Activated CD4-positive, alpha-beta memory T cell treated with anti-CD3 and anti-CD28 coated beads, Interleukin-2, amount 10 ng/mL, durations not matched to agents 7 days and 5 days (primary cell): Measurements from ENCODE around the gene TXLNB. TPM values are rescaled to one million over a fixed set of nuclear protein-coding genes. Genes with fewer than 3 reads are reported as not detected.
"Not testable (repeated sequence)": the region's sequence is repeated elsewhere in the genome, so short reads cannot be mapped to it uniquely, and the experiment has no call there.

ENCODE experiments used
- CTCF ChIA-PET: fragments of 350-600 bp; sonication (Branson Sonifier 250); formaldehyde crosslinking; loops from one replicate; lab custom pipeline; 2021; ENCODE audit warnings: antibody characterized with exemption, inconsistent platforms; lab: Charles Lee
- POLR2A ChIA-PET: fragments of 350-600 bp; sonication (Branson Sonifier 250); formaldehyde crosslinking; loops from one replicate; lab custom pipeline; 2021; ENCODE audit warnings: antibody characterized with exemption; lab: Charles Lee
- DNase-seq: peaks from one replicate; pipeline ENCODE4 v3.0.0-alpha.2; 2020
- H3K27ac Mint-ChIP-seq: one replicate; pipeline ENCODE4 v1.8.0; 2021; ENCODE audit warnings: mild to moderate bottlenecking, mixed read lengths
- H3K27me3 Mint-ChIP-seq: one replicate; pipeline ENCODE4 v1.8.0; 2021; ENCODE audit warnings: mixed read lengths
- H3K36me3 Mint-ChIP-seq: one replicate; pipeline ENCODE4 v1.8.0; 2021; ENCODE audit warnings: low read depth, mixed read lengths
- H3K4me1 Mint-ChIP-seq: one replicate; pipeline ENCODE4 v1.8.0; 2021; ENCODE audit warnings: mixed read lengths
- H3K4me3 Mint-ChIP-seq: one replicate; pipeline ENCODE4 v1.8.0; 2021; ENCODE audit warnings: mild to moderate bottlenecking, mixed read lengths
- H3K9me3 Mint-ChIP-seq: one replicate; pipeline ENCODE4 v1.8.0; 2021; ENCODE audit warnings: mixed read lengths
- total RNA-seq, 2 experiments: library from RNA; stranded (reverse); gene quantifications; one replicate each; pipeline ENCODE4 v1.2.3, GENCODE V29; 2021

The TXLNB gene
- total RNA-seq, 2 experiments from 2014 or later = 0.60 to 0.90 TPM

DNA sequence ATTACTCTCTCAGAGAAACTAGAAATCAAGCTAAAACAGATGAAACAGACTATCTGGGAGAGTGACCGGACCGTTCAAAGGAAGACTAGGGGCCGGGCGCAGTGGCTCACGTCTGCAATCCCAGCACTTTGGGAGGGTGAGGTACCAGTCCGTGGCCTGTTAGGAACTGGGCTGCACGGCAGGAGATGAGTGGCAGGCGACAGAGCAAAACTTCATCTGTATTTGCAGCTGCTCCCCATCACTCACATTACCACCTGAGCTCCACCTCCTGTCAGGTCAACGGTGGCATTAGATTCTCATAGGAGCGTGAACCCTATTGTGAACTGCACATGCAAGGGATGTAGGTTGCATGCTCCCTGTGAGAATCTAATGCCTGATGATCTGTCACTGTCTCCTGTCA lies 5.4 kb downstream of the TXLNB start:
- DNase-seq, H3K36me3 Mint-ChIP-seq, H3K27me3 Mint-ChIP-seq, H3K4me3 Mint-ChIP-seq, H3K27ac Mint-ChIP-seq, H3K9me3 Mint-ChIP-seq, POLR2A ChIA-PET: not testable (repeated sequence)
- CTCF ChIA-PET = interaction anchor here (0.9 kb wide), 1 partner anchor 36 kb away, joined by 4 read pairs; no protein-coding TSS in a partner anchor
- H3K4me1 Mint-ChIP-seq = peaks cover 17% of the 10 kb centered on the region

GRCh38 chr6:139285590-139285989 lies 6.2 kb downstream of the TXLNB start:
- ChIA-PET POLR2A (no interaction called here), CTCF (no interaction called here)
- Mint-ChIP-seq H3K27ac (no peak overlapping the region), H3K4me3 (no peak overlapping the region), H3K27me3 (no peaks in the 10 kb centered on the region), H3K4me1 (peaks cover 16% of the 10 kb centered on the region), H3K36me3 (peaks cover 5% of the 10 kb centered on the region), H3K9me3 (peaks cover 2% of the 10 kb centered on the region)
- no peak for DNase-seq

DNA sequence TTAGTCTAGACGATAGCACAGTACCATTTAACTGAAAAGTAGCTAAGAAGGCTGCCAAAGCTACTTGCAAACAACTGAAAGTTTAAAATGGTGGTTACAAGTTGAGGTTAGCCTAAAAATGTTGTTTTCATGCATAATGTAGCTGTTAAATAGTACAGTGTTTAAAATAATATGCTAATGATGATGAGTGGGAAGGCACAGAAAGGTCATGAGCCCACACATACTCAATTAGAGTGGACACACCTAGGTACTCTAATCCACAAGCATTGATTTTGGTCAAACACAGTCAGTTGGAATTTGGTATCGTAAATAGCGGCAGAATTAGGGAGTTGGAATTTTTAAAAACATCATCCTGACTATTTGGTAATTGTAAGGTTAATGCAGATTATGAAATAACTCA lies 7.0 kb downstream of the TXLNB start:
- H3K27ac Mint-ChIP-seq = no peak overlapping the region
- H3K9me3 Mint-ChIP-seq = peaks cover 2% of the 10 kb centered on the region
- DNase-seq = no peak
- H3K4me3 Mint-ChIP-seq = no peak overlapping the region
- POLR2A ChIA-PET = no interaction called here
- peaks cover 5% of the 10 kb centered on the region for H3K36me3 Mint-ChIP-seq
- CTCF ChIA-PET = no interaction called here
- H3K4me1 Mint-ChIP-seq = peaks cover 17% of the 10 kb centered on the region
- H3K27me3 Mint-ChIP-seq = no peaks in the 10 kb centered on the region

DNA sequence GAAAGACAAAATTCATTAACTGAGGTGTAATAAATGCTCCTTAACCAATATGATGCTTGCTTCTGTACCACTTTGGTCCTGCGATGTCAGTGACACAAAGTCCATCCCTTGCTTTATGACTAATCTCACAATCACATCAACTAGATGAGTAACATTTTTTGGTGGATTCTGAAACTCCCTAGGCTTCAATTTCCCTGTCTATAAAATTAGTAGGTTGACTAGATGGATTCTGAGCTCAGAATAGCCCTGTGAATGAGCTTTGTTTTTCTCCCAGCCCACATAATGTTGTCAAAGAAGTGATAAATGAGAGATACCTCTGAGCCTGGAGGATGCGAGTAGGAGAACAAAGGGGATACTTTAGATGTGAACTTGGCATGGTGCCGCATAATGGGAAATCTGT lies 9.1 kb downstream of the TXLNB start:
- no peaks in the 10 kb centered on the region for H3K27me3 Mint-ChIP-seq
- CTCF ChIA-PET = interaction anchor here (0.7 to 0.9 kb wide), 3 partner anchors 19 to 63 kb away, joined by 3 to 4 read pairs (median 3); no protein-coding TSS in a partner anchor
- no peak overlapping the region for H3K4me3 Mint-ChIP-seq
- DNase-seq = no peak
- POLR2A ChIA-PET = no interaction called here
- peaks cover 6% of the 10 kb centered on the region for H3K36me3 Mint-ChIP-seq
- H3K27ac Mint-ChIP-seq = no peak overlapping the region
- peaks cover 29% of the 10 kb centered on the region for H3K4me1 Mint-ChIP-seq
- peaks cover 2% of the 10 kb centered on the region for H3K9me3 Mint-ChIP-seq

GRCh38 chr6:139278190-139278589 lies 13.6 kb downstream of the TXLNB start:
- H3K36me3 Mint-ChIP-seq = peaks cover 6% of the 10 kb centered on the region
- H3K4me1 Mint-ChIP-seq = peaks cover 30% of the 10 kb centered on the region
- no peak overlapping the region for H3K4me3 Mint-ChIP-seq
- no peak for DNase-seq
- no peak overlapping the region for H3K27ac Mint-ChIP-seq
- ChIA-PET POLR2A (interaction anchor here (0.8 to 0.9 kb wide), 2 partner anchors 15 to 28 kb away, joined by 3 read pairs; no protein-coding TSS in a partner anchor), CTCF (no interaction called here)
- H3K27me3 Mint-ChIP-seq = no peaks in the 10 kb centered on the region
- no peaks in the 10 kb centered on the region for H3K9me3 Mint-ChIP-seq

DNA sequence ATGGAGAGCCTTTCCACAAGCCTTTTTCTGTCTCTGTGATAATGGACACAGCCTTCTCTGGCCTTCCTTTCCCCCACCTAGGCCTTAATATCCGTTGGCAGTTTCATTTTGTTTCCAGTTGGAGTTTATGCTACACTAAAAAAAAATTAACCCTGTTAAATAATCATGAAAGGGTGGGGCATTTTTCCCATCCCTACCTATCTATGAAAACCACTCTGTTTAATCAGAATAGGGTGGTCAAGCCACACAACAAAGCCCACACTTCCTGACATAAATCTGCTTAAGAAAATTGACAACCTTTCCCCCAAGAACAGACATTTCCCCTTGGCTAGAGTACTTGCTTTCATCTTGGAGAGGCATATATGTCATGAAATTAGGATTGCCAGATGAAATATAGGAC lies 14.2 kb downstream of the TXLNB start:
- Mint-ChIP-seq H3K4me1 (peaks cover 27% of the 10 kb centered on the region), H3K27ac (no peak overlapping the region), H3K9me3 (no peaks in the 10 kb centered on the region), H3K27me3 (no peaks in the 10 kb centered on the region), H3K36me3 (peaks cover 3% of the 10 kb centered on the region), H3K4me3 (no peak overlapping the region)
- ChIA-PET CTCF (no interaction called here), POLR2A (no interaction called here)
- no peak for DNase-seq

- Mint-ChIP-seq H3K4me3 (no peak overlapping the region), H3K9me3 (no peaks in the 10 kb centered on the region), H3K27me3 (no peaks in the 10 kb centered on the region), H3K4me1 (peaks cover 26% of the 10 kb centered on the region), H3K27ac (no peak overlapping the region), H3K36me3 (peaks cover 3% of the 10 kb centered on the region)
- CTCF ChIA-PET = no interaction called here
- POLR2A ChIA-PET = no interaction called here
- DNase-seq = no peak
Measured at GRCh38 chr6:139277161-139277560, 14.6 kb downstream of the TXLNB start.

DNA sequence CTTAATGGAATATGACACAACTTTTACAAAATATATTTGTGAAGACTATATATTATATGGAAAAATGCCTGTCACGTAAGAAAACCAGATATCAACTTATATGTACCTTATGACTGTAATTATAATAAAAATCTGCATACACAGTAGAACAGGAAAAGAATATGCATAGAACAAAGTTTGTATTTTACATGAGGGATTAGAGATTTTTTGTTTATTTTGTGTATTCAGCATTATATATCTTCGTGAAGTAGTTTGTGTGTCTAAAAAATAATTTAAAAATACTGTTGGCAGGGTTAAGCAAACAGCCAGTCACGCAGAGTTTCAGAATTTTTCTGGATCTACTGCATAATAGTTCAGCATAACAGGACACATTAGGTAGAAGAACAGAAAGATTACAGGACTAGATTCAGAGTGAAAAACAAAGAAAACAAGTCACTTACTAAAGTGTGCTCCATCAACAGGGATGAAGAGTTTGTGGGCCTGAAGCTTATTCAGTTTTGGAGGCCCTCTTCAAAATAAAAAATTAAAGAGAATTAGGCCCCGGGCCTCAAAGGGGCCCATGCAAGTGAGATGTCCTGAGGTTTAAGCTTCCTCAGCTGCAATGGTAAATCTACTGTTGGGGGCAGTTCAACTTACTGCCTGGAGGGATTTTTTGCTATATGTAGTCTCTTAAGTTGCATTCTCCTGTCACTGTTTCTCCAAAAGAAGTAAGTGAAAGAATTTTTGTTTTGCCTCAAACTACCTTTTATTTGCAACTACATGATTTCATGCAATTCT lies 16.3 kb downstream of the TXLNB start:
- no peaks in the 10 kb centered on the region for H3K9me3 Mint-ChIP-seq
- no peaks in the 10 kb centered on the region for H3K27me3 Mint-ChIP-seq
- no peak overlapping the region for H3K4me3 Mint-ChIP-seq
- no peak overlapping the region for H3K27ac Mint-ChIP-seq
- peaks cover 3% of the 10 kb centered on the region for H3K36me3 Mint-ChIP-seq
- no peak for DNase-seq
- CTCF ChIA-PET = no interaction called here
- peaks cover 20% of the 10 kb centered on the region for H3K4me1 Mint-ChIP-seq
- POLR2A ChIA-PET = no interaction called here

DNA sequence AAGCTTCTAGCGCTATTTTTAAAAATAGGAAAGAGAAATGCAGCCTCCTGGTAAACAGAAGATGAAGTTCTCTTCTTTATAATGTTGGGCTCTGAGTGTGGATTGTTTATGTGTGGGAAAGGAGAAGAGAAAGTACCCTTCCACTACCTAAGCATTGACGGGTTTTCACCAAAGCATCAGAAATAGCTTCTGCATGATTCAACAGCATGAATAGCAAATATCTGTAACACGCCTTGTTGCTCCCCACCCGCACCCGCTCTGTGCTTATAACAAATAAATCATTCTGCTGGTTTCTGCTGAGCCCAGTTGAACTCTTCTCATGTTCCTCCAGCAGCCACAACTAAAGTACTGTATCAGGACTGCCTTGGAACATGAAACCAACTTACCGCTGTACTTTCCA lies 20.7 kb downstream of the TXLNB start:
- H3K4me1 Mint-ChIP-seq = no peaks in the 10 kb centered on the region
- H3K27ac Mint-ChIP-seq = no peak overlapping the region
- H3K36me3 Mint-ChIP-seq = no peaks in the 10 kb centered on the region
- no peaks in the 10 kb centered on the region for H3K27me3 Mint-ChIP-seq
- no peaks in the 10 kb centered on the region for H3K9me3 Mint-ChIP-seq
- no peak overlapping the region for H3K4me3 Mint-ChIP-seq
- ChIA-PET POLR2A (no interaction called here), CTCF (interaction anchor here (0.9 kb wide), 1 partner anchor 20 kb away, joined by 3 read pairs; no protein-coding TSS in a partner anchor)
- no peak for DNase-seq

DNA sequence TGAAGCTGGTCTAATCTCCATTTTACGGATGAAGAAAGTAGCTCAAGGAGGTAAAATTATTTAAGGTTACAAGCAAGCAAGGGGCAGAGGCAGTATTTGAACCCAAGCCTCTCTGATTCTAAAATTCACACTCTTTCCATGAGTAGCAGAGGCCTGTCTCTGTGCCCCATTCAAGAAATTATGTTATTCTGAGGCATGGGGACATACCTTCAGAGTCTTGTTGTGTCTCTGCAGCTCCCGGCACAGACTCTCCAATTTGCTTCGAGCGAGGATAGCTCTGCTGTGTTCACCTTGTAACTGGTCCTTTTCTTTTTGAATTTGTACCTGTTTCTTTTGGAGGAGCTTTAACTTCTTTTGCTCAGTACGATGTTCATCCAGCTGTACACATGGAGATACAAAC lies 21.5 kb downstream of the TXLNB start:
- Mint-ChIP-seq H3K9me3 (no peaks in the 10 kb centered on the region), H3K27ac (no peak overlapping the region)

GRCh38 chr6:139265512-139266190 lies 26.1 kb downstream of the TXLNB start:
- H3K27me3 Mint-ChIP-seq = no peaks in the 10 kb centered on the region
- ChIA-PET POLR2A (interaction anchor here (0.8 to 0.9 kb wide), 2 partner anchors 25 to 26 kb away, joined by 3 to 4 read pairs; partner anchors contain the start of gene TXLNB), CTCF (interaction anchor here (0.8 to 1.5 kb wide), 2 partner anchors 15 to 48 kb away, joined by 4 to 5 read pairs; no protein-coding TSS in a partner anchor)
- no peak overlapping the region for H3K4me3 Mint-ChIP-seq
- no peak for DNase-seq
- peaks cover 15% of the 10 kb centered on the region for H3K4me1 Mint-ChIP-seq
- H3K9me3 Mint-ChIP-seq = no peaks in the 10 kb centered on the region
- H3K27ac Mint-ChIP-seq = no peak overlapping the region
- H3K36me3 Mint-ChIP-seq = no peaks in the 10 kb centered on the region

More for the DNA sequence above, 21.5 kb downstream of the TXLNB start:
- ChIA-PET CTCF (interaction anchor here (0.9 to 1.4 kb wide), 2 partner anchors 20 kb away, joined by 3 to 5 read pairs; no protein-coding TSS in a partner anchor), POLR2A (interaction anchor here (0.7 kb wide), 1 partner anchor 12 kb away, joined by 3 read pairs; no protein-coding TSS in a partner anchor)
- H3K27me3 Mint-ChIP-seq = no peaks in the 10 kb centered on the region
- H3K36me3 Mint-ChIP-seq = no peaks in the 10 kb centered on the region
- no peak overlapping the region for H3K4me3 Mint-ChIP-seq
- no peak for DNase-seq
- no peaks in the 10 kb centered on the region for H3K4me1 Mint-ChIP-seq

DNA sequence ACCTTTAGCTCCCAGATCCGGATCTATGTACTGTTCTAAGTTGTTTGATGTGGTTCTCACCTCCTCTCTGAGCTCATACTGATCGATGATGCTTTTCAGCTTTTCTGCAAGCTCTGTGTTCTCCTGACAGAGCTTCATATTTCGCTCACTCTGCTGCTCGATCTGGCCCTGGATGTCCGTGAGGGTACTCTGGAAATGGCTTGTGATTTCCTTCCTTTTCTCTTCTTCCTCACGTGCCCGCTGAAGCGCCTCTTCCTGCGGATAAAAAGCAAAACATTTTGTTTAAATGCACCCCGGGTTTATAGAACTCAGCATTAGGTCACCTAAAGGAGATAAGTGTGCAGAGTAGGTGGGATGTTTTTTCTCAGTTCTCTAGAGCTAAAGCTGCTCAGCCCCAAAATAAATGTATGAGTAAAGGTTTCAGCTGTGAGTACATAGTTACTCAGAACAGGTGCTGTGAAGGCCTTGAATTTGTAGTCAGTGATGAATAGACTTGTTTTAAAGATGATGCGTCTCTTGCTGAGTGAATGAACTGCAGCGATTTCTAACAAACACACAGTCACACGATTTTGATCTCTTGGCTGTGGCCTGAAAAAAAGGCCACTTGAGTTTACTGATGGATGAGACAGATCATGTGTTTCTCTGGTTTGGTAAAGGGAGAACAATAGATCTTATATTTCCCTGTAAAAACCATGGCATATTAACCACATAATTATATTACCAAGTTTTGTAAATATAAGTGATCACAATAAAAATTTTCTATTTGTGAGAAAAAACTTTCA lies 29.1 kb downstream of the TXLNB start:
- no peaks in the 10 kb centered on the region for H3K27me3 Mint-ChIP-seq
- peak; percentile 32 for DNase-seq
- H3K4me3 Mint-ChIP-seq = peak overlapping the region; percentile 46
- ChIA-PET CTCF (interaction anchor here (0.5 to 2.3 kb wide), 13 partner anchors 10 to 125 kb away, joined by 3 to 12 read pairs (median 4); partner anchors contain the start of gene TXLNB), POLR2A (interaction anchor here (0.7 to 2.9 kb wide), 9 partner anchors 9 to 112 kb away, joined by 3 to 26 read pairs (median 6); partner anchors contain the start of genes CITED2 and TXLNB)
- peaks cover 26% of the 10 kb centered on the region for H3K4me1 Mint-ChIP-seq
- peak overlapping the region; percentile 74 for H3K27ac Mint-ChIP-seq
- no peaks in the 10 kb centered on the region for H3K9me3 Mint-ChIP-seq
- H3K36me3 Mint-ChIP-seq = no peaks in the 10 kb centered on the region
